ENCODE results near the gene SLC15A5.

SLC15A5 gene, protein sequence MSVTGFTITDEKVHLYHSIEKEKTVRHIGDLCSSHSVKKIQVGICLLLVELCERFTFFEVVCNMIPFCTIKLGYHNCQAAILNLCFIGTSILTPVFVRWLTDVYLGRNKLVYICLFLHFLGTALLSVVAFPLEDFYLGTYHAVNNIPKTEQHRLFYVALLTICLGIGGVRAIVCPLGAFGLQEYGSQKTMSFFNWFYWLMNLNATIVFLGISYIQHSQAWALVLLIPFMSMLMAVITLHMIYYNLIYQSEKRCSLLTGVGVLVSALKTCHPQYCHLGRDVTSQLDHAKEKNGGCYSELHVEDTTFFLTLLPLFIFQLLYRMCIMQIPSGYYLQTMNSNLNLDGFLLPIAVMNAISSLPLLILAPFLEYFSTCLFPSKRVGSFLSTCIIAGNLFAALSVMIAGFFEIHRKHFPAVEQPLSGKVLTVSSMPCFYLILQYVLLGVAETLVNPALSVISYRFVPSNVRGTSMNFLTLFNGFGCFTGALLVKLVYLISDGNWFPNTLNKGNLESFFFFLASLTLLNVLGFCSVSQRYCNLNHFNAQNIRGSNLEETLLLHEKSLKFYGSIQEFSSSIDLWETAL

DNA sequence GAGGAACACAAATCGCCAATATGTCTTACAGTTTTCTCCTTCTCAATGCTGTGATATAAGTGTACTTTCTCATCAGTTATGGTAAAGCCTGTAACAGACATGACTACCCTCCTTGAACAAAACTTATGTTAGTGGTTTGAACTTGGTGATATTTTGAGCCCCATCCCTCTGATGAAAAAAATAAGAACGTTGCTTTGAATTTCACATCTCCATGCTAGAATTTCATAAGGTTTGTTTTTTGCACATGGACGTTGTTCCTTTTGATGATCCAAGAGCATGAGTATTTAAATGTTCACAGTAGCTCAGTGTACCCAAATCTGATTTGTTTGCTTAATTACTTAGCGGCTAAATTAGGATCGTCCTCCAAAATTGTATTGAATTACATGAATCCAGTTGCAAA, at the start of gene SLC15A5:
TSS of gene SLC15A5 (minus strand) at position 101 of the 400 bp plus-strand sequence. CDS start at position 101, 0 bp downstream.
- TF ChIP-seq, protein P1, sequence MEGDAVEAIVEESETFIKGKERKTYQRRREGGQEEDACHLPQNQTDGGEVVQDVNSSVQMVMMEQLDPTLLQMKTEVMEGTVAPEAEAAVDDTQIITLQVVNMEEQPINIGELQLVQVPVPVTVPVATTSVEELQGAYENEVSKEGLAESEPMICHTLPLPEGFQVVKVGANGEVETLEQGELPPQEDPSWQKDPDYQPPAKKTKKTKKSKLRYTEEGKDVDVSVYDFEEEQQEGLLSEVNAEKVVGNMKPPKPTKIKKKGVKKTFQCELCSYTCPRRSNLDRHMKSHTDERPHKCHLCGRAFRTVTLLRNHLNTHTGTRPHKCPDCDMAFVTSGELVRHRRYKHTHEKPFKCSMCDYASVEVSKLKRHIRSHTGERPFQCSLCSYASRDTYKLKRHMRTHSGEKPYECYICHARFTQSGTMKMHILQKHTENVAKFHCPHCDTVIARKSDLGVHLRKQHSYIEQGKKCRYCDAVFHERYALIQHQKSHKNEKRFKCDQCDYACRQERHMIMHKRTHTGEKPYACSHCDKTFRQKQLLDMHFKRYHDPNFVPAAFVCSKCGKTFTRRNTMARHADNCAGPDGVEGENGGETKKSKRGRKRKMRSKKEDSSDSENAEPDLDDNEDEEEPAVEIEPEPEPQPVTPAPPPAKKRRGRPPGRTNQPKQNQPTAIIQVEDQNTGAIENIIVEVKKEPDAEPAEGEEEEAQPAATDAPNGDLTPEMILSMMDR (IDR thresholded peaks at IDR 0.05; ENCODE audit: low read depth, low read length, missing control alignments) = no peak
- no peak within 1 kb of the TSS for H3K4me3 ChIP-seq (ENCODE audit: low read depth, low read length)
- no peak for DNase-seq (ENCODE audit: low read depth)

DNA sequence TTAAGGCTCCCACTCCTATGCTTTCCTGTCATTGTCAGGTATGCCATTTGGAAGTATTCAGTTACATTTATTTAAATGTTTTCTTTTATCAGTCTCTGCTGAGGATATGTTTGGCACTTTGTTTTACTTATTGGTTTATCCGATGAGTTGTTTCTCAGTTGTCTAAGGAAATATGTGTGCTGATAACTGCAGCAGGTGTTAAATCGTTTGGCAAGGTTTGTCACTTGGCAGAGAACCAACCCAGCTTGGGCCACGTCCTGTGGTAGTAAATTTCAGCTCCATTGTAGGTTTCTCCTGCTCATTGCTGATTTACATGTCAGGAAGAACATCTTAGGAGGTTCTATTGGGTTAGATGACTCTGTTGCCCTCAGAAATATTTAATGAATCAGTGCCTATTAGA, 47.9 kb upstream of the SLC15A5 start:
- TF ChIP-seq, protein P1 (IDR thresholded peaks at IDR 0.05; ENCODE audit: low read depth, low read length, missing control alignments) = no peak
- no peak overlapping the region for H3K4me3 ChIP-seq (ENCODE audit: low read depth, low read length)
- no peak for DNase-seq (ENCODE audit: low read depth)

DNA sequence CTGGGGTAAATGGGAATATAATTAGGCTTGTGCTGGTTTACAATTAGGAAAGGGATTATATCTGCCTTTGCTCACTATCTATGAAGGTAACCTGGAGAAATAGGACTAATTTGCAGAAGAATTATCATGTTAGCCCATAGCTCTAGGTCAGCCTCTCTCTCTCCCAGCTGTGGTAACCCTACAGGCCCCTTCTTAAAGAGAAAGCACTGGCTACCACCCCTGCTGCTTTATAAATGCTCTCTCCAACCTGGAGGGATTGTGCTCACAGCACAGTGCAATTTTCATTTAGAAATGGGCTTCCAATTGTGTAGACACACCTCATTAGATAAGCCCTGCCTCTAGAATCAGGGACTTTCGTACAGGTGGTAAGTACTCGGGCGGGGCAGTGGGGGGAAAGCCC, 47.3 kb upstream of the SLC15A5 start:
- no peak for DNase-seq (ENCODE audit: low read depth)
- TF ChIP-seq, protein P1 (IDR thresholded peaks at IDR 0.05; ENCODE audit: low read depth, low read length, missing control alignments) = no peak
- no peak overlapping the region for H3K4me3 ChIP-seq (ENCODE audit: low read depth, low read length)

DNA sequence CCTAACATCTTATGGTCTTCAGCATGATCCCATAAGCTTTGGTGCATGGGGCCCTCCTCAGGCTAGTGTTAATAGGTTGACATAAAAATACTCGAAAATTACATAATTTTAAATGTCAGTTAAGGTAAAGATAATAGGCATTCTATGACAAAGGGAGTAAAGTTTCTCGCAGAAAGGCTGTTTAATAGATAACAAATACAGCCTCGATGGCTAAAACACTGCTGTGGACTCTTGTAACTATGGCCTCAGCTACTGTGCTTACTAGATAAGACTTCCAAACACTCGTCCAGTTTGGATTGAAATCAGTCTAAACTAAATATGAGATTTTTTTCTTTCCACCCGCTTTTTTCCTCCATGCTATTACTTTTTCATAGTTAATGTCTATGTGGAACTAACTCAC, 46.8 kb upstream of the SLC15A5 start:
- TF ChIP-seq, protein P1 (IDR thresholded peaks at IDR 0.05; ENCODE audit: low read depth, low read length, missing control alignments) = no peak
- no peak overlapping the region for H3K4me3 ChIP-seq (ENCODE audit: low read depth, low read length)
- DNase-seq (ENCODE audit: low read depth) = no peak

DNA sequence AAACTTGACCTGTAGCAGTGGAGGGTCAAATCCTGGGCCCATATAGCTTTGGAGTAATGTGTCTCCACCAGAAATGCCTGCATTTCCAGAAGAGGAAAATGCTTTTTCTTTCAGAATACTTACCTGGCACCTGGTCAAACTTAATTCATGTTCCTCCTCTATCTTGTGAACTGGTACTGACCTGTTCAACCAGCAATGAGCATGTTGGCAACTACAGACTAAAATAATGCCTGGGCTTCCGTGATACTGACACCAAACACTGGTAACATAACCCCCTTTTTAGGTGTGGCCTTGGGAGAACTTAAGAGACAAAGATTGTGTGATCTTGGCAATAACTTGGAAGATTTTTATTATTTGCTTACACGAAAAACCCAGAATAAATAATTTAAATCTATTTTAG, 46.2 kb upstream of the SLC15A5 start:
- no peak overlapping the region for H3K4me3 ChIP-seq (ENCODE audit: low read depth, low read length)
- no peak for DNase-seq (ENCODE audit: low read depth)
- TF ChIP-seq, protein P1 (IDR thresholded peaks at IDR 0.05; ENCODE audit: low read depth, low read length, missing control alignments) = no peak

DNA sequence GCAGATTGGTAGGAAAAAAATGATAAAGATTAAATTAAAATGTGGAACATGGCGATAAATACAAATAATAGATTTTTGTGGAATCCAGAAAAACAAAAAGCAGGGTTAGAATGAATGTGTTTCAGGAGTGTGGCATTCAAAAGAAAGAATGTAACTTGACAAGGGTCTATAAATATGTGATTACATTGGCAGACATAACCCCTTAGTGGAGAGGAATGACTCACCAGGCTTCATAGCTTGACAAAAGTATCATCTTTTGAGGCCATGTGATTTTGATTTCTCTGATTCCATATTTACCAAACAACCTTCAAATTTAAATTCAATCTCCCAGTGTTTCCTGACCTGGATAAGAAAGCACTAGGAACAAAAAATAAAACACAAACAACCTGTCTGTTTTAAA, 45.5 kb upstream of the SLC15A5 start:
- no peak for DNase-seq (ENCODE audit: low read depth)
- H3K4me3 ChIP-seq (ENCODE audit: low read depth, low read length) = no peak overlapping the region
- TF ChIP-seq, protein P1 (IDR thresholded peaks at IDR 0.05; ENCODE audit: low read depth, low read length, missing control alignments) = no peak
